GM12873 (cell line): ENCODE results near the gene MTREX.
A peak's percentile ranks its signal among the peaks of the same experiment; 100 is the strongest.

ENCODE experiments used
- TF ChIP-seq, protein P1 (sequence below): IDR thresholded peaks from 2 replicates; pipeline ENCODE4 v1.5.1; 2012; ENCODE audit warnings: low read depth, mild to moderate bottlenecking, moderate library complexity, low read length, control low read depth; ENCODE audit not compliant: insufficient read depth; ENCODE audit errors: missing control alignments

MTREX gene

DNA sequence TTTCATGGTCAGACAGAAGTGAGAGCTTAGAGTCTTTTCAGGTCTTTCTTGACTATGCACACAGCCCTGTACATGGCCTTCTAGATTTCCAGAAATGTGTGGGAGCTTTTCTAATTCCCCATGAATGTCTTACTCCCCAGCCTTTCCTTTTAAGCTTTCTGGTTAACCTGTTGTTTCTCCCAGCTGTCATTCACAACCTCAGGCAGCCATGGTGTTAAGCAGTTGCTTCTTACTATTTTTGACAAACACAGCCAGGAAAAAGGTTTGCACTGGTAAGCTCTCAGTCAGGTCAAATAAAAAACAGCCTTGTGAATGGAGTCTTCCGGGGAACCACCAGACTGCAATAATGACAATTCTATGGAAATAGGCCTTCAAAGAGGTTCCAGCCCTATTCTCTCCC is 84.9 kb downstream of the MTREX start:
- TF ChIP-seq, protein P1, sequence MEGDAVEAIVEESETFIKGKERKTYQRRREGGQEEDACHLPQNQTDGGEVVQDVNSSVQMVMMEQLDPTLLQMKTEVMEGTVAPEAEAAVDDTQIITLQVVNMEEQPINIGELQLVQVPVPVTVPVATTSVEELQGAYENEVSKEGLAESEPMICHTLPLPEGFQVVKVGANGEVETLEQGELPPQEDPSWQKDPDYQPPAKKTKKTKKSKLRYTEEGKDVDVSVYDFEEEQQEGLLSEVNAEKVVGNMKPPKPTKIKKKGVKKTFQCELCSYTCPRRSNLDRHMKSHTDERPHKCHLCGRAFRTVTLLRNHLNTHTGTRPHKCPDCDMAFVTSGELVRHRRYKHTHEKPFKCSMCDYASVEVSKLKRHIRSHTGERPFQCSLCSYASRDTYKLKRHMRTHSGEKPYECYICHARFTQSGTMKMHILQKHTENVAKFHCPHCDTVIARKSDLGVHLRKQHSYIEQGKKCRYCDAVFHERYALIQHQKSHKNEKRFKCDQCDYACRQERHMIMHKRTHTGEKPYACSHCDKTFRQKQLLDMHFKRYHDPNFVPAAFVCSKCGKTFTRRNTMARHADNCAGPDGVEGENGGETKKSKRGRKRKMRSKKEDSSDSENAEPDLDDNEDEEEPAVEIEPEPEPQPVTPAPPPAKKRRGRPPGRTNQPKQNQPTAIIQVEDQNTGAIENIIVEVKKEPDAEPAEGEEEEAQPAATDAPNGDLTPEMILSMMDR: no peak

DNA sequence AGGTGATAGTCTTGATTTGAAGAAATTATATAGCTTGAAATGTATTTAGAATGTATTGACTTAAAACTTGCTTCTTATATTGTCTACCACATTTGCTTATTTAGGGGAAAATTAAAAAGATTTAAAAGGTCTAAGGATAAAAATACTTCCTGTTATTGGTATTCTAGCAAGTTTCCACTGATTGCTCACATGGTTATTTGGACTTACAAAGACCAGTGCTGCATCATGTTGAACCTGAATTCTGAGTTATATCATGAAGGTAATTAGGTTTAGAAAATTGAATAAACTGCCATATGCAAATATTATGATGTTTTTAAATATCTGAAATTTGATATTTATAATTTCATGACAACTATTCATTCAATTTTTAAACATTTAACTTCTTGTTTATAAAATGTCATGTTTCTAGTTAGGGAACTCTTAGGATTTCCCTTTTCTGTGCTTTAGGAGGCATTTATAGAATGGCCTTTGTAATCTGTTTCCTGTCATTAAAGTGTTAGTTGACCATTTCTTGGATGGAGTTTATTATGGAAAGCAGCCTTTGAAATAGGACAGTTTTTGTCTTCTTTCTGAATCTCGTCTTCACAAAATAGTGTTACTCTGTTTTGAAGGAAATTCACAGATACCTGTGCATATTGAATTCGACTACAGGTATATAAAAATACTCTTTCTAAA is 85.8 kb downstream of the MTREX start:
- TF ChIP-seq, protein P1: no peak

DNA sequence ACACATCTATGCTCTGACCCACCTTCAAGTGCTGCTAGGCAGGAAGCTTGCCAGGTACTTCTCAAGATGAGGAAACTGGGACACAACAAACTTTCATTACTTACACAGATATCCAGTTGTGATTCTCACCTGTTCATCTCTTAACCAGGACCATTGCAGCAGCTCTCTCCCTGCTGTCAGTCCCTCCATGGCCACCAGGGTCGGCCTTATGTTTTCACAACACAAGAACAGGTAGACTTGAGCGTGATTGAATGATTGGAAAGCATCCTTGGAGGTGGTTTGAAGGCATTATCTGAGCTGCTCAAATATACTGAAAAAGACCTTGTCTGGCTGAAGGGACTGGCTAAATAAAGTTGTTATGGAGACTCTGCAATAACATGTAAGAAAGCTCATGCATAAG is 94.4 kb downstream of the MTREX start:
- TF ChIP-seq, protein P1: peak; percentile 37

DNA sequence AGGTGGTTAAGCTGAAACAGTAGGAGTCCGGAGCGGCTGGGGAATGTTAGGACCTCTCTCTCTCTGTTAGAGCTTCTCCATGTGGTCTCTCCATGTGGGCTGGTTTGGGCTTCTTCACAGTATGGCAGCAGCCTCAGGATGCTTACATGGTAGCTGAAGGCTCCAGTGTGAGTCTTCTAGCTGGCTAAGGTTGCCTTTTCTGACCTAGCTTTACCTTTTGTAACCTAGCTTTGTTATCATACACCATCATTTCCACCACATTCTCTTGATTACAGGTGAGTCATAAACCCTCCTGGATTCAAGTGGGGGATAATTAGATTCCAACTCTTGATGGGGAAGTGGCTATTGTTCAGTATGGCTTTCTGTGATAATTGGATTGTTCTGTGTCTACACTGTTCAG is 98.5 kb downstream of the MTREX start:
- TF ChIP-seq, protein P1: no peak

DNA sequence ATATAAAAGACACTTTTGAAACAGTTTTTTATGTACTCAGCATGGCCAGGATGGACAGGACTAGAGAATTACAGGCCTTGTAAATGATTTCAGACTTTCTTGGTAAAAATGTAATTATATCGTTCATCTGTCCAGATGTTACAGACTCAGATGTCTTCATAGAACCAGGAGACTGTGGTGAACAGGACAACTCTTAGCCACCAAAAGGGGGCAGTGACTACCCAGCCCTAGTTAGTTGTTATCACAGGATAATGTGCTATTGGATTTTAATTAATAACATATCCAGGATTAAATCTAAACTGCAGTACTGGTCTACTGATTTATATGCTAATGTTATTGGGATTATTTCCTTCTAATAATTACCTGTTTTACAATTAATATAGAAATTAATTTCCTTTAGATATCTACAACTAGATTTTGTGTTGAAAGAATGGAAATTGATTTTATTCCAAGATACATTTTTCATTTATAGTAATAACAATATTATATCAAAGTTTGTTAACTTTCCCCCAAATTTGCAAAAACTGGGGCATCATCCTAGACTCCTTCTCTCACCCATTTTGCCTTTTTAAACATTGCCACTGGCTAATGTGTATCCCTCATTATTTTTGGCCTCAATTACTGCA is 99.4 kb downstream of the MTREX start:
- TF ChIP-seq, protein P1: peak; percentile 45

DNA sequence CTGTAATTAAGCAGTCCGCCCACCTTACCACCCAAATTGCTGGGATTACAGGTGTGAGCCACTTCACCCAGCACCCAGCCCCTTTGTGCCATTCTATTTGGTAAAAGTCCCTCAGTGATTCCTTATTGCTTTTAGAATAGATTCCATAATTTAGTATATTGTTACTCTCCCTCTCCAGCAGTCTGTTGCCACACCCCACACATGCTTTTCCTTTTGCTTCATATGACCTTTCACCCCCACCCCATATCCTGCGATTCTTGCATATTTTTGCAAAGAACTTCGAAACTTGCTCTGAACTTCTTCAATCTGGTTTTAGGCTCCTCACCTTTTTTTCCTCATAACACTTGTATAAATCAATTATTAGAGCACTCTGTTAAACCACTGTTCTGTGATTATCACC is 100.2 kb downstream of the MTREX start:
- TF ChIP-seq, protein P1: no peak

DNA sequence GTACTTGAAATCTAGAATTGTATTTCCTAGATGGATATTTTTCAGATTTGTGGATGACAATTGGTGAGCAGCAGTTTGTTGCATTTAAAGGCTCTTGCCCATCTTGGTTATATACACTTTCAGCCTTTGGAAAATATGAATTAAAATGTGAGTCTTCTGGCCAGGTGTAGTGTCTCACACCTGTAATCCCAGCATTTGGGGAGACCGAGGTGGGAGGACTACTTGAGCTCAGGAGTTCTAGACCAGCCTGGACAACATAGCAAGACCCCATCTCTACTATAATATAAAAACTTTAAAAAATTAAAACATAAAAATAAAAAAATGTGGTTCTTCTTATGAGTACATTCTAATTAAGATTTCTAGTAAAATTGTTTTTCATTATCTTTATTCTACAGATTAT is 102.0 kb downstream of the MTREX start:
- TF ChIP-seq, protein P1: no peak
